ENCODE data around the gene CCR5AS.
"Not testable (repeated sequence)": the region's sequence is repeated elsewhere in the genome, so short reads cannot be mapped to it uniquely, and the experiment has no call there.

Gene CCR5AS

GRCh38 chr3:46406788-46407611, at the start of gene CCR5AS, which contains the start of gene CCRL2:
Gene CCR5AS (minus strand): TSS chr3:46407066.
Gene CCRL2 (plus strand): TSS chr3:46407259. CDS start chr3:46408080, 821 bp downstream.
- DNase-seq = peak; percentile 58

- no peak for DNase-seq
Measured at GRCh38 chr3:46456118-46456517, 49.3 kb upstream of the CCR5AS start.

GRCh38 chr3:46455231-46456115, 48.6 kb upstream of the CCR5AS start:
- DNase-seq = no peak

GRCh38 chr3:46454606-46455005, 47.7 kb upstream of the CCR5AS start:
- no peak for DNase-seq

- no peak for DNase-seq
Measured at GRCh38 chr3:46454209-46454595, 47.3 kb upstream of the CCR5AS start.

- no peak for DNase-seq
Measured at GRCh38 chr3:46453526-46454208, 46.8 kb upstream of the CCR5AS start.

- no peak for DNase-seq
Measured at GRCh38 chr3:46449755-46450552, 43.1 kb upstream of the CCR5AS start.

GRCh38 chr3:46448721-46449120, 41.9 kb upstream of the CCR5AS start:
- no peak for DNase-seq

GRCh38 chr3:46447228-46447985, 40.5 kb upstream of the CCR5AS start:
- no peak for DNase-seq

GRCh38 chr3:46442576-46443530, 36.0 kb upstream of the CCR5AS start:
- DNase-seq = no peak

GRCh38 chr3:46440531-46441294, 33.8 kb upstream of the CCR5AS start:
- DNase-seq = peak; percentile 40

- no peak for DNase-seq
Measured at GRCh38 chr3:46438831-46439230, 32.0 kb upstream of the CCR5AS start.

GRCh38 chr3:46435081-46435726, 28.3 kb upstream of the CCR5AS start:
- DNase-seq = no peak

GRCh38 chr3:46433841-46434240, 27.0 kb upstream of the CCR5AS start:
- DNase-seq = no peak

GRCh38 chr3:46433118-46433517, 26.3 kb upstream of the CCR5AS start:
- DNase-seq = not testable (repeated sequence)

GRCh38 chr3:46431905-46432304, 25.0 kb upstream of the CCR5AS start:
- not testable (repeated sequence) for DNase-seq

- not testable (repeated sequence) for DNase-seq
Measured at GRCh38 chr3:46430879-46431278, 24.0 kb upstream of the CCR5AS start.

GRCh38 chr3:46429671-46430070, 22.8 kb upstream of the CCR5AS start:
- no peak for DNase-seq

GRCh38 chr3:46429250-46429649, 22.4 kb upstream of the CCR5AS start:
- no peak for DNase-seq

All from activated CD4-positive, alpha-beta T cell treated with anti-CD3 and anti-CD28 coated beads for 48 hours (primary cell).